PC-3 (cell line): ENCODE data around the gene ZBTB43. TPM values are rescaled to one million over a fixed set of nuclear protein-coding genes. Genes with fewer than 3 reads are reported as not detected.
"Not testable (repeated sequence)": the region's sequence is repeated elsewhere in the genome, so short reads cannot be mapped to it uniquely, and the experiment has no call there.

Experiments used
- ATAC-seq: fragments of 200-7000 bp; cut with Tn5 transposase; 2 replicates; pipeline ENCODE4 v1.9.1; 2020; ENCODE audit warnings: mild to moderate bottlenecking, moderate library complexity
- BruUV-seq: library from RNA; stranded (reverse); fragments of 400-500 nt; replicated peaks from 2 replicates; lab custom pipeline; 2021; lab: Mats Ljungman, UMichigan
- CTCF ChIA-PET: fragments of 300-600 bp; sonication (Branson Sonifier 250); formaldehyde crosslinking; loops from one replicate; lab custom pipeline; 2022; ENCODE audit warnings: antibody characterized with exemption; lab: Charles Lee
- POLR2A ChIA-PET: fragments of 300-600 bp; sonication (Branson Sonifier 250); formaldehyde crosslinking; loops from one replicate; lab custom pipeline; 2022; ENCODE audit warnings: antibody characterized with exemption; ENCODE audit not compliant: unreplicated experiment; lab: Charles Lee
- DNase-seq: peaks from one replicate; pipeline ENCODE4 v3.0.0-alpha.2; 2015
- H2AFZ ChIP-seq: fragments of 300-600 bp; sonication (generic); 2 replicates; pipeline ENCODE4 v1.6.0; 2016; ENCODE audit warnings: antibody characterized with exemption, low read length
- H3F3A ChIP-seq: fragments of 300-600 bp; sonication (generic); one replicate; pipeline ENCODE4 v1.6.0; 2017; ENCODE audit warnings: antibody characterized with exemption, low read length, control low read depth, mild to moderate bottlenecking; ENCODE audit not compliant: unreplicated experiment
- H3K27ac ChIP-seq: fragments of 300-600 bp; sonication (generic); 2 replicates; pipeline ENCODE4 v1.5.1; 2016; ENCODE audit warnings: mild to moderate bottlenecking, low read length
- H3K27me3 ChIP-seq: fragments of 300-600 bp; sonication (generic); 2 replicates; pipeline ENCODE4 v1.6.1; 2016; ENCODE audit warnings: low read length, mixed read lengths
- H3K36me3 ChIP-seq: fragments of 300-600 bp; sonication (generic); 2 replicates; pipeline ENCODE4 v1.6.1; 2016; ENCODE audit warnings: low read depth, mixed run types, low read length, mixed read lengths
- H3K4me1 ChIP-seq: fragments of 300-600 bp; sonication (generic); 2 replicates; pipeline ENCODE4 v1.5.1; 2016; ENCODE audit warnings: low read length; ENCODE audit not compliant: insufficient read depth
- H3K4me2 ChIP-seq: fragments of 300-600 bp; sonication (generic); 2 replicates; pipeline ENCODE4 v1.6.0; 2016; ENCODE audit warnings: low read length
- H3K4me3 ChIP-seq: fragments of 300-600 bp; sonication (generic); 2 replicates; pipeline ENCODE4 v1.5.1; 2016; ENCODE audit warnings: mild to moderate bottlenecking, low read length, mixed read lengths
- H3K79me2 ChIP-seq: fragments of 300-600 bp; sonication (generic); 2 replicates; pipeline ENCODE4 v1.6.1; 2017; ENCODE audit warnings: low read length, mixed read lengths
- H3K9ac ChIP-seq: fragments of 300-600 bp; sonication (generic); 2 replicates; pipeline ENCODE4 v1.6.0; 2016; ENCODE audit warnings: mild to moderate bottlenecking, low read length
- H3K9me2 ChIP-seq: fragments of 300-600 bp; sonication (generic); replicated peaks from 2 replicates; pipeline ENCODE4 v1.6.1; 2016; ENCODE audit warnings: mixed run types, low read length, mixed read lengths
- H3K9me3 ChIP-seq: fragments of 300-600 bp; sonication (generic); 2 replicates; pipeline ENCODE4 v1.6.1; 2016; ENCODE audit warnings: low read length, mixed read lengths
- H4K20me1 ChIP-seq: fragments of 300-600 bp; sonication (generic); 2 replicates; pipeline ENCODE4 v1.6.1; 2016; ENCODE audit warnings: low read length, mixed read lengths
- CTCF ChIP-seq: fragments of 300-600 bp; sonication (generic); conservative IDR thresholded peaks from 2 replicates; pipeline ENCODE4 v1.5.1; 2017; ENCODE audit warnings: antibody characterized with exemption, low read depth, mild to moderate bottlenecking, low read length
- EZH2 ChIP-seq: fragments of 300-600 bp; sonication (generic); IDR thresholded peaks from one replicate; pipeline ENCODE4 v1.6.1; 2017; ENCODE audit warnings: antibody characterized with exemption, mild to moderate bottlenecking, low read length; ENCODE audit not compliant: unreplicated experiment
- EZH2phosphoT487 ChIP-seq: fragments of 300-600 bp; sonication (generic); IDR thresholded peaks from 2 replicates; pipeline ENCODE4 v1.6.1; 2018; ENCODE audit warnings: mild to moderate bottlenecking, antibody characterized with exemption, low read length, borderline replicate concordance
- intact Hi-C: fragments of 100-400 bp; cut with micrococcal nuclease; formaldehyde crosslinking; loops from 2 replicates; pipeline ENCODE4 v1.9.0; 2023
- total RNA-seq: library from RNA; depleted of rRNA; stranded (reverse); fragments of >200 nt; gene quantifications from 2 replicates; pipeline ENCODE4 v1.2.3, GENCODE V29; 2014

Gene ZBTB43
- total RNA-seq, 1 experiment from 2014 or later = 5.9 TPM

- H3K27ac ChIP-seq = no peak overlapping the region
- no peaks in the 10 kb centered on the region for H3K36me3 ChIP-seq
- no peaks in the 10 kb centered on the region for H3K9me2 ChIP-seq
- peak; percentile 14 for DNase-seq
- no peaks in the 10 kb centered on the region for H3K79me2 ChIP-seq
- CTCF ChIA-PET = no interaction called here
- ATAC-seq = no peak
- H2AFZ ChIP-seq = no peak overlapping the region
- no peaks in the 10 kb centered on the region for H4K20me1 ChIP-seq
- H3K4me1 ChIP-seq = no peaks in the 10 kb centered on the region
- no peaks in the 10 kb centered on the region for H3K9me3 ChIP-seq
- no peak overlapping the region for H3K4me3 ChIP-seq
- intact Hi-C loops = no loop called here
- no peaks in the 10 kb centered on the region for H3K27me3 ChIP-seq
- H3K9ac ChIP-seq = no peak overlapping the region
- H3F3A ChIP-seq = no peaks in the 10 kb centered on the region
- POLR2A ChIA-PET = no interaction called here
- no peak for TF ChIP-seq EZH2phosphoT487
- no peak for TF ChIP-seq EZH2
- no peak for TF ChIP-seq CTCF
- H3K4me2 ChIP-seq = no peak overlapping the region
- BruUV-seq = no TSS peak
Observed at GRCh38 chr9:126775926-126776325, 28.9 kb upstream of the ZBTB43 start.

- H3K9me2 ChIP-seq = no peaks in the 10 kb centered on the region
- TF ChIP-seq CTCF (peak; percentile 46), EZH2phosphoT487 (no peak)
- H3F3A ChIP-seq = no peaks in the 10 kb centered on the region
- no peaks in the 10 kb centered on the region for H3K79me2 ChIP-seq
- ATAC-seq (peak; percentile 34; the same call in 1 of the 2 replicates), DNase-seq (peak; percentile 31)
- H3K9ac ChIP-seq = no peak overlapping the region
- intact Hi-C loops = no loop called here
- no peak overlapping the region for H2AFZ ChIP-seq
- H3K9me3 ChIP-seq = no peaks in the 10 kb centered on the region
- no peaks in the 10 kb centered on the region; the same call in 1 of the 2 replicates for H3K36me3 ChIP-seq
- no peak overlapping the region for H3K4me2 ChIP-seq
- no peaks in the 10 kb centered on the region for H3K27me3 ChIP-seq
- H3K27ac ChIP-seq = no peak overlapping the region
- no peaks in the 10 kb centered on the region for H4K20me1 ChIP-seq
- no peaks in the 10 kb centered on the region for H3K4me1 ChIP-seq
- ChIA-PET POLR2A (no interaction called here), CTCF (no interaction called here)
- no TSS peak for BruUV-seq
- no peak overlapping the region for H3K4me3 ChIP-seq
Observed at GRCh38 chr9:126777733-126778132, 27.1 kb upstream of the ZBTB43 start.

GRCh38 chr9:126778141-126778540 is 26.7 kb upstream of the ZBTB43 start:
- Histone ChIP-seq H3K9ac (no peak overlapping the region), H3K4me1 (no peaks in the 10 kb centered on the region), H3F3A (no peaks in the 10 kb centered on the region), H3K79me2 (no peaks in the 10 kb centered on the region), H4K20me1 (no peaks in the 10 kb centered on the region), H3K4me3 (no peak overlapping the region), H3K27me3 (no peaks in the 10 kb centered on the region), H3K9me2 (no peaks in the 10 kb centered on the region), H3K36me3 (no peaks in the 10 kb centered on the region; the same call in 1 of the 2 replicates), H3K9me3 (no peaks in the 10 kb centered on the region), H2AFZ (no peak overlapping the region), H3K4me2 (no peak overlapping the region), H3K27ac (no peak overlapping the region)
- POLR2A ChIA-PET = no interaction called here
- ATAC-seq (no peak), DNase-seq (no peak)
- TF ChIP-seq CTCF (no peak), EZH2phosphoT487 (no peak), EZH2 (no peak)
- BruUV-seq = no TSS peak
- CTCF ChIA-PET = no interaction called here
- intact Hi-C loops = no loop called here

- BruUV-seq, CTCF ChIA-PET: not testable (repeated sequence)
Observed at GRCh38 chr9:126778696-126779095, 26.1 kb upstream of the ZBTB43 start.

More at GRCh38 chr9:126778696-126779095, 26.1 kb upstream of the ZBTB43 start:
- H3K4me1 ChIP-seq, POLR2A ChIA-PET, H4K20me1 ChIP-seq, H2AFZ ChIP-seq, H3K9me3 ChIP-seq, ATAC-seq, H3K27me3 ChIP-seq, H3K27ac ChIP-seq, H3K4me2 ChIP-seq, intact Hi-C loops, H3K36me3 ChIP-seq, H3K9me2 ChIP-seq, H3K79me2 ChIP-seq, H3K9ac ChIP-seq, DNase-seq, H3F3A ChIP-seq, H3K4me3 ChIP-seq: not testable (repeated sequence)
